OCI-LY7 (cell line): ENCODE measurements around the gene CHKA. TPM values are rescaled to one million over a fixed set of nuclear protein-coding genes. Genes with fewer than 3 reads are reported as not detected.
A peak's percentile ranks its signal among the peaks of the same experiment; 100 is the strongest.

Source experiments
- BruUV-seq: library from RNA; stranded (reverse); fragments of 400-500 nt; replicated peaks from 2 replicates; lab custom pipeline; 2021; lab: Mats Ljungman, UMichigan
- CTCF ChIA-PET: fragments of 300-600 bp; sonication (Branson Sonifier 250); formaldehyde crosslinking; loops from one replicate; lab custom pipeline; 2022; ENCODE audit warnings: antibody characterized with exemption; ENCODE audit not compliant: unreplicated experiment; lab: Charles Lee
- POLR2A ChIA-PET: fragments of 300-600 bp; sonication (Branson Sonifier 250); formaldehyde crosslinking; loops from one replicate; lab custom pipeline; 2022; ENCODE audit warnings: antibody characterized with exemption; lab: Charles Lee
- DNase-seq: peaks from one replicate; pipeline ENCODE4 v3.0.0-alpha.2; 2015; ENCODE audit warnings: low spot score
- H2AFZ ChIP-seq: fragments of 200-600 bp; sonication (generic), shearing (Covaris generic); 2 replicates; pipeline ENCODE4 v1.6.1; 2014; ENCODE audit warnings: mild to moderate bottlenecking, antibody characterized with exemption, low read length, moderate library complexity
- H3K27ac ChIP-seq: fragments of 200-600 bp; sonication (generic); 2 replicates; pipeline ENCODE4 v1.5.1; 2014; ENCODE audit warnings: mixed run types, low read depth, mild to moderate bottlenecking, moderate library complexity, low read length, inconsistent platforms; ENCODE audit not compliant: poor library complexity, severe bottlenecking
- H3K36me3 ChIP-seq: fragments of 200-600 bp; sonication (generic); 2 replicates; pipeline ENCODE4 v1.6.1; 2014; ENCODE audit warnings: mild to moderate bottlenecking, antibody characterized with exemption, low read length, moderate library complexity, mixed read lengths; ENCODE audit not compliant: insufficient read depth
- H3K4me1 ChIP-seq: fragments of 200-600 bp; sonication (generic); 2 replicates; pipeline ENCODE4 v1.5.1; 2014; ENCODE audit warnings: mild to moderate bottlenecking, low read length; ENCODE audit not compliant: insufficient read depth, poor library complexity, severe bottlenecking
- H3K4me2 ChIP-seq: fragments of 200-600 bp; sonication (generic); 2 replicates; pipeline ENCODE4 v1.6.1; 2014; ENCODE audit warnings: mild to moderate bottlenecking, low read length
- H3K4me3 ChIP-seq: fragments of 200-600 bp; sonication (generic); 2 replicates; pipeline ENCODE4 v1.5.1; 2014; ENCODE audit warnings: mild to moderate bottlenecking, low read depth, low read length; ENCODE audit not compliant: poor library complexity, severe bottlenecking
- H3K79me2 ChIP-seq: fragments of 200-600 bp; sonication (generic); 2 replicates; pipeline ENCODE4 v1.6.1; 2016; ENCODE audit warnings: low read depth, mild to moderate bottlenecking, low read length, moderate library complexity, mixed read lengths; ENCODE audit not compliant: insufficient read depth
- H3K9me2 ChIP-seq: fragments of 200-600 bp; sonication (generic); 2 replicates; pipeline ENCODE4 v1.6.1; 2016; ENCODE audit warnings: mild to moderate bottlenecking, low read length, mixed read lengths; ENCODE audit not compliant: insufficient read depth
- H3K9me3 ChIP-seq: fragments of 200-600 bp; sonication (generic); 2 replicates; pipeline ENCODE4 v1.6.1; 2014; ENCODE audit warnings: mild to moderate bottlenecking, mixed run types, low read length, mixed read lengths
- H4K20me1 ChIP-seq: fragments of 200-600 bp; sonication (generic); 2 replicates; pipeline ENCODE4 v1.6.1; 2014; ENCODE audit warnings: mild to moderate bottlenecking, antibody characterized with exemption, low read length, moderate library complexity, mixed read lengths; ENCODE audit not compliant: insufficient read depth
- EZH2phosphoT487 ChIP-seq: fragments of 200-600 bp; sonication (generic); IDR thresholded peaks from 2 replicates; pipeline ENCODE4 v1.6.1; 2018; ENCODE audit warnings: low read depth, borderline replicate concordance, mild to moderate bottlenecking, mixed run types, antibody characterized with exemption, low read length, moderate library complexity, mixed read lengths
- intact Hi-C: fragments of 100-400 bp; cut with micrococcal nuclease; formaldehyde crosslinking; loops from one replicate; pipeline ENCODE4 v1.10.0; 2022; ENCODE audit not compliant: unreplicated experiment
- total RNA-seq, 2 experiments: library from RNA; depleted of rRNA in 1 of 2; stranded (reverse); fragments of >200 nt in 1 of 2; shearing (Covaris generic) in 1 of 2; gene quantifications; 2 replicates each; pipeline ENCODE4 v1.2.3, GENCODE V29; 2014 to 2022
- TF ChIP-seq, protein P1 (sequence below): fragments of 200-600 bp; sonication (generic); conservative IDR thresholded peaks from 2 replicates; pipeline ENCODE4 v1.5.1; 2014; ENCODE audit warnings: mild to moderate bottlenecking, antibody characterized with exemption, low read length, moderate library complexity, mixed read lengths

The CHKA gene
- total RNA-seq, 2 experiments from 2014 or later = 36.1 to 47.2 TPM

DNA sequence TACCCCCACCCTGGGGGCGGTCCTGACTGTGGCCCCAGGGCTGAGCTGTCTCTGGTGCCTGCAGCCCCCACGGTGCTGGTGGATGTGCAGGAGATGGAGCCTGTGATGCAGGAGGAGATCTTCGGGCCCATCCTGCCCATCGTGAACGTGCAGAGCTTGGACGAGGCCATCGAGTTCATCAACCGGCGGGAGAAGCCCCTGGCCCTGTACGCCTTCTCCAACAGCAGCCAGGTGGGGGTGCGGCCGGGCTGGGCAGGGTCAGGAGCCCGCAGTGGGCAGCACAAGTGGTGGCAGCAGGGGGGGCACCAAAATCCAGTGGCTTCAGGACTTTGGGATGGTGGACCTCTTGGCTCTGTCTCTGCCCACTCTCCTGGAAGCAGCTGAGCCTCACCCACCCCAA is 98.7 kb downstream of the CHKA start:
- intact Hi-C loops = no loop called here
- TF ChIP-seq, protein P1, sequence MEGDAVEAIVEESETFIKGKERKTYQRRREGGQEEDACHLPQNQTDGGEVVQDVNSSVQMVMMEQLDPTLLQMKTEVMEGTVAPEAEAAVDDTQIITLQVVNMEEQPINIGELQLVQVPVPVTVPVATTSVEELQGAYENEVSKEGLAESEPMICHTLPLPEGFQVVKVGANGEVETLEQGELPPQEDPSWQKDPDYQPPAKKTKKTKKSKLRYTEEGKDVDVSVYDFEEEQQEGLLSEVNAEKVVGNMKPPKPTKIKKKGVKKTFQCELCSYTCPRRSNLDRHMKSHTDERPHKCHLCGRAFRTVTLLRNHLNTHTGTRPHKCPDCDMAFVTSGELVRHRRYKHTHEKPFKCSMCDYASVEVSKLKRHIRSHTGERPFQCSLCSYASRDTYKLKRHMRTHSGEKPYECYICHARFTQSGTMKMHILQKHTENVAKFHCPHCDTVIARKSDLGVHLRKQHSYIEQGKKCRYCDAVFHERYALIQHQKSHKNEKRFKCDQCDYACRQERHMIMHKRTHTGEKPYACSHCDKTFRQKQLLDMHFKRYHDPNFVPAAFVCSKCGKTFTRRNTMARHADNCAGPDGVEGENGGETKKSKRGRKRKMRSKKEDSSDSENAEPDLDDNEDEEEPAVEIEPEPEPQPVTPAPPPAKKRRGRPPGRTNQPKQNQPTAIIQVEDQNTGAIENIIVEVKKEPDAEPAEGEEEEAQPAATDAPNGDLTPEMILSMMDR = no peak
- no peak for TF ChIP-seq EZH2phosphoT487
- Histone ChIP-seq H3K9me2 (no peaks in the 10 kb centered on the region), H3K79me2 (no peaks in the 10 kb centered on the region), H2AFZ (no peak overlapping the region), H3K4me2 (no peak overlapping the region), H3K4me3 (no peak overlapping the region), H3K36me3 (no peaks in the 10 kb centered on the region), H3K27ac (no peak overlapping the region), H4K20me1 (no peaks in the 10 kb centered on the region), H3K9me3 (no peaks in the 10 kb centered on the region), H3K4me1 (peaks cover 16% of the 10 kb centered on the region)
- ChIA-PET POLR2A (no interaction called here), CTCF (no interaction called here)
- DNase-seq = no peak
- BruUV-seq = no TSS peak

DNA sequence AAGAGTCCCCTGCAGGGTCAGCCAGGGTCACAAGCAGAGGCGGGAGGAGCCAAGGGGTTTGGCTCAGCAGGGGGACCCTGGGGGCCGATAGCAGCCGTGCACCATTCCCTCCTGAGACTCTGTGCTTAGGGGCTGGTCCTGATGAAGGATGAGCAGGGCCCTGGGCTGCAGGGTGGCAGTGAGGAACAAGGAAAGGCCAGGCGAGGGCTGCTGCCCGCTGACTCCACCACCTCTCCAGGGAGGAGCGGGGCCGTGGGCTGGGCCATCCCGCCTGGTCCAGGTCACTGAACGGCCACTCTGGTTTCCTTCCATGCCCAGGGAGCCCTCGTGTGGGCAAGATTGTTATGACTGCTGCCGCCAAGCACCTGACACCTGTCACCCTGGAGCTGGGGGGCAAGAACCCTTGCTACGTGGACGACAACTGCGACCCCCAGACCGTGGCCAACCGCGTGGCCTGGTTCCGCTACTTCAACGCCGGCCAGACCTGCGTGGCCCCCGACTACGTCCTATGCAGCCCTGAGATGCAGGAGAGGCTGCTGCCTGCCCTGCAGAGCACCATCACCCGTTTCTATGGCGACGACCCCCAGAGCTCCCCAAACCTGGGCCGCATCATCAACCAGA is 99.9 kb downstream of the CHKA start:
- Histone ChIP-seq H3K4me2 (no peak overlapping the region), H3K9me3 (no peaks in the 10 kb centered on the region)
- intact Hi-C loops = no loop called here

DNA sequence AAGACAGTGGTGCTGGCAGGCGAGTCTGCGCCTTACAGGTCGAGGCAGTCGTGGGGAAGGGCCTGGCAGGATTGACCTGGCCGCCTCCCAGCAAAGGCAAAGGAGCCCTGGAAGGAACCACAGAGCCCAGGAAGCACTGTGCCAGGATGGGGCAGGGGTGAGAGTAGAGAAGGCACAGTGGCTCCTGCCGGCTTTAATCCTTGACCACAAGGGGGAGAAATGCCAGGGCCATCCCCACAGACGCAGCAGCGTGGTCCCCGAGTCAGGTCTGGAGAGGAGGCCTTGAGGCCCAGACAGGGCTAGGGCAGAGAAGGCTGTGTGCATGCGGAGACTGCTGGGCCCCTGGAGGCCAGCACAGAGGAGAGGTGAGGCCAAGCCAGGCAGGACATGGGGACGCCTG is 100.6 kb downstream of the CHKA start:
- Histone ChIP-seq H3K36me3 (no peaks in the 10 kb centered on the region), H3K4me1 (peaks cover 5% of the 10 kb centered on the region), H3K9me2 (no peaks in the 10 kb centered on the region), H3K9me3 (no peaks in the 10 kb centered on the region), H4K20me1 (no peaks in the 10 kb centered on the region), H3K4me3 (no peak overlapping the region), H3K4me2 (no peak overlapping the region), H3K27ac (no peak overlapping the region), H2AFZ (no peak overlapping the region), H3K79me2 (no peaks in the 10 kb centered on the region)
- CTCF ChIA-PET = no interaction called here
- TF ChIP-seq EZH2phosphoT487 = no peak
- TF ChIP-seq, protein P1 = no peak; the same call in 1 of the 2 replicates
- peak; percentile 23 for DNase-seq
- POLR2A ChIA-PET = no interaction called here
- intact Hi-C loops = no loop called here
- no TSS peak for BruUV-seq

More for the DNA sequence above, 99.9 kb downstream of the CHKA start:
- Histone ChIP-seq H4K20me1 (no peaks in the 10 kb centered on the region), H3K9me2 (no peaks in the 10 kb centered on the region), H3K36me3 (no peaks in the 10 kb centered on the region), H3K79me2 (no peaks in the 10 kb centered on the region), H3K4me3 (no peak overlapping the region), H2AFZ (no peak overlapping the region), H3K27ac (no peak overlapping the region), H3K4me1 (peaks cover 6% of the 10 kb centered on the region)
- no TSS peak for BruUV-seq
- peak; percentile 41 for DNase-seq
- POLR2A ChIA-PET = no interaction called here
- TF ChIP-seq EZH2phosphoT487 = no peak
- TF ChIP-seq, protein P1 = peak; percentile 59
- CTCF ChIA-PET = no interaction called here
